Skeletal muscle tissue (tissue), 4 donors: ENCODE measurements around the gene SIGLECL1. TPM values are rescaled to one million over a fixed set of nuclear protein-coding genes. Genes with fewer than 3 reads are reported as not detected.

Source experiments
- H3K27ac ChIP-seq: one replicate; pipeline ENCODE4 v1.7.0; 2013; ENCODE audit warnings: mild to moderate bottlenecking, low read depth, low read length, inconsistent platforms
- H3K27me3 ChIP-seq, 3 donors: one replicate each; pipeline ENCODE4 v1.7.0; 2013; ENCODE audit warnings: low read length in 3 of 3; ENCODE audit not compliant: control insufficient read depth in 3 of 3, insufficient read depth in 3 of 3
- H3K36me3 ChIP-seq, 3 donors: one replicate each; pipeline ENCODE4 v1.7.0; 2013; ENCODE audit warnings: low read length in 3 of 3; ENCODE audit not compliant: control insufficient read depth in 3 of 3, insufficient read depth in 3 of 3
- H3K4me1 ChIP-seq, 3 donors: one replicate each; pipeline ENCODE4 v1.7.0; 2013; ENCODE audit warnings: low read length in 3 of 3, mild to moderate bottlenecking in 3 of 3; ENCODE audit not compliant: control insufficient read depth in 3 of 3, insufficient read depth in 3 of 3
- H3K4me3 ChIP-seq, 3 donors: one replicate each; pipeline ENCODE4 v1.7.0; 2013; ENCODE audit warnings: low read length in 3 of 3
- H3K9ac ChIP-seq, 3 donors: one replicate each; pipeline ENCODE4 v1.7.0; 2013; ENCODE audit warnings: low read length in 3 of 3, mild to moderate bottlenecking in 3 of 3, moderate library complexity in 2 of 3, low read depth in 1 of 3
- H3K9me3 ChIP-seq, 3 donors: one replicate each; pipeline ENCODE4 v1.7.0; 2013; ENCODE audit warnings: low read length in 3 of 3; ENCODE audit not compliant: control insufficient read depth in 3 of 3
- total RNA-seq: library from RNA; depleted of rRNA; stranded (reverse); fragments of >200 nt; gene quantifications from one replicate; pipeline ENCODE4 v1.2.3, GENCODE V29; 2014
- donor health status: Osteomylitis.

Gene SIGLECL1
- total RNA-seq, 1 donor from 2014 or later = not detected

GRCh38 chr19:51294977-51295375 lies 44.1 kb downstream of the SIGLECL1 start:
- H3K36me3 ChIP-seq = no peaks in the 10 kb centered on the region
- H3K27me3 ChIP-seq = peaks cover 6 to 21% (median 16%) of the 10 kb centered on the region in 3 donors
- no peak overlapping the region for H3K9ac ChIP-seq
- H3K9me3 ChIP-seq = peaks cover 0 to 4% (median 0%) of the 10 kb centered on the region in 3 donors
- no peak overlapping the region for H3K4me3 ChIP-seq
- H3K4me1 ChIP-seq = no peaks in the 10 kb centered on the region
- H3K27ac ChIP-seq = no peak overlapping the region

- Histone ChIP-seq H3K9me3 (peaks cover 0 to 4% (median under 1%) of the 10 kb centered on the region in 3 donors), H3K36me3 (no peaks in the 10 kb centered on the region), H3K4me1 (no peaks in the 10 kb centered on the region), H3K4me3 (no peak overlapping the region), H3K9ac (no peak overlapping the region), H3K27ac (no peak overlapping the region), H3K27me3 (peaks cover 6 to 21% (median 16%) of the 10 kb centered on the region in 3 donors)
These were observed 44.7 kb downstream of the SIGLECL1 start for GRCh38 chr19:51295382-51296126.

GRCh38 chr19:51296336-51297093 lies 45.6 kb downstream of the SIGLECL1 start:
- Histone ChIP-seq H3K9ac (no peak overlapping the region), H3K9me3 (peaks cover 0 to 4% (median 3%) of the 10 kb centered on the region in 3 donors), H3K36me3 (no peaks in the 10 kb centered on the region), H3K27ac (no peak overlapping the region), H3K4me1 (no peaks in the 10 kb centered on the region), H3K27me3 (peaks cover 6 to 21% (median 16%) of the 10 kb centered on the region in 3 donors), H3K4me3 (no peak overlapping the region)

- Histone ChIP-seq H3K9me3 (peaks cover 0 to 4% (median 3%) of the 10 kb centered on the region in 3 donors), H3K36me3 (no peaks in the 10 kb centered on the region), H3K27me3 (peaks cover 6 to 21% (median 16%) of the 10 kb centered on the region in 3 donors), H3K9ac (no peak overlapping the region), H3K27ac (no peak overlapping the region), H3K4me1 (no peaks in the 10 kb centered on the region), H3K4me3 (no peak overlapping the region)
These were observed 46.5 kb downstream of the SIGLECL1 start for GRCh38 chr19:51297406-51297805.

GRCh38 chr19:51301266-51301665 lies 50.4 kb downstream of the SIGLECL1 start:
- Histone ChIP-seq H3K4me3 (no peak overlapping the region), H3K36me3 (no peaks in the 10 kb centered on the region), H3K27me3 (peaks cover 0 to 4% (median 0%) of the 10 kb centered on the region in 3 donors), H3K4me1 (no peaks in the 10 kb centered on the region), H3K9ac (no peak overlapping the region), H3K27ac (no peak overlapping the region), H3K9me3 (peaks cover 0 to 6% (median 6%) of the 10 kb centered on the region in 3 donors)

- no peaks in the 10 kb centered on the region for H3K4me1 ChIP-seq
- no peak overlapping the region for H3K27ac ChIP-seq
- peaks cover 8 to 10% (median 8%) of the 10 kb centered on the region in 3 donors for H3K9me3 ChIP-seq
- peaks cover 10 to 13% (median 13%) of the 10 kb centered on the region in 3 donors for H3K27me3 ChIP-seq
- no peak overlapping the region for H3K9ac ChIP-seq
- H3K4me3 ChIP-seq = no peak overlapping the region
- no peaks in the 10 kb centered on the region for H3K36me3 ChIP-seq
These were observed 54.6 kb downstream of the SIGLECL1 start for GRCh38 chr19:51305479-51305878.

- H3K9me3 ChIP-seq = peaks cover 2 to 10% (median 3%) of the 10 kb centered on the region in 3 donors
- peaks cover 23 to 26% (median 25%) of the 10 kb centered on the region in 3 donors for H3K27me3 ChIP-seq
- H3K9ac ChIP-seq = no peak within 1 kb of the TSS
These were observed 60.7 kb downstream of the SIGLECL1 start, which contains the start of gene IGLON5 for GRCh38 chr19:51311351-51312257. IGLON5 (plus strand) TSS chr19:51311644; CDS start chr19:51311848, 204 bp downstream.

GRCh38 chr19:51316688-51317087 lies 65.8 kb downstream of the SIGLECL1 start:
- no peak overlapping the region for H3K9ac ChIP-seq
- H3K4me3 ChIP-seq = no peak overlapping the region
- H3K27me3 ChIP-seq = peaks cover 18 to 33% (median 18%) of the 10 kb centered on the region in 3 donors
- H3K27ac ChIP-seq = no peak overlapping the region
- H3K36me3 ChIP-seq = no peaks in the 10 kb centered on the region
- peaks cover 0 to 3% (median 0%) of the 10 kb centered on the region in 3 donors for H3K9me3 ChIP-seq
- H3K4me1 ChIP-seq = no peaks in the 10 kb centered on the region

More at GRCh38 chr19:51311351-51312257, 60.7 kb downstream of the SIGLECL1 start, which contains the start of gene IGLON5:
- Histone ChIP-seq H3K27ac (no peak within 1 kb of the TSS), H3K4me3 (no peak within 1 kb of the TSS), H3K4me1 (no peaks in the 10 kb centered on the region), H3K36me3 (no peaks in the 10 kb centered on the region)

GRCh38 chr19:51317376-51317775 lies 66.5 kb downstream of the SIGLECL1 start:
- H3K27ac ChIP-seq = no peak overlapping the region
- no peaks in the 10 kb centered on the region for H3K4me1 ChIP-seq
- no peaks in the 10 kb centered on the region for H3K36me3 ChIP-seq
- no peak overlapping the region for H3K9ac ChIP-seq
- peaks cover 12 to 32% (median 17%) of the 10 kb centered on the region in 3 donors for H3K27me3 ChIP-seq
- no peak overlapping the region for H3K4me3 ChIP-seq
- H3K9me3 ChIP-seq = peaks cover 0 to 3% (median 0%) of the 10 kb centered on the region in 3 donors
